ENCODE data around the gene SPATA1. TPM values are rescaled to one million over a fixed set of nuclear protein-coding genes. Genes with fewer than 3 reads are reported as not detected.
A peak's percentile ranks its signal among the peaks of the same experiment; 100 is the strongest.

The SPATA1 gene
- total and polyA plus RNA-seq, 4 experiments from 2014 or later = 0.72 to 3.4 (median 1.7) TPM; not detected in 1

GRCh38 chr1:84571150-84571535, 65.0 kb downstream of the SPATA1 start:
- Histone ChIP-seq H3K9me3 (ENCODE audit: control insufficient read depth in 1 of 2, low read length in 2 of 2) (no peaks in the 10 kb centered on the region), H3K27ac (ENCODE audit: low read depth, low read length) (no peak overlapping the region), H3K4me1 (ENCODE audit: insufficient read depth, low read length) (peaks cover 37% of the 10 kb centered on the region), H3K27me3 (ENCODE audit: insufficient read depth, low read length) (no peaks in the 10 kb centered on the region), H3K4me3 (ENCODE audit: low read length in 2 of 2) (no peak overlapping the region), H3K36me3 (ENCODE audit: insufficient read depth, low read length) (no peaks in the 10 kb centered on the region)
- Mint-ChIP-seq H3K27me3 (no peaks in the 10 kb centered on the region), H3K4me1 (peaks cover 38 to 62% (median 50%) of the 10 kb centered on the region in 4 donors), H3K36me3 (peaks cover 28 to 36% of the 10 kb centered on the region in 2 donors), H3K4me3 (peak overlapping the region in 1 of 8 donors; percentile 58), H3K27ac (peak overlapping the region in 1 of 7 donors; percentile 16), H3K9me3 (no peaks in the 10 kb centered on the region)
- intact Hi-C loops (cut with micrococcal nuclease) = loop anchor here (5.0 kb wide), 1 partner anchor 706 kb away; the partner anchor contains the start of gene BCL10
- ChIA-PET CTCF (ENCODE audit: partially characterized antibody) (no interaction called here), POLR2A (ENCODE audit: partially characterized antibody) (no interaction called here)
- no peak for DNase-seq

- Histone ChIP-seq H3K4me1 (ENCODE audit: insufficient read depth, low read length) (peaks cover 37% of the 10 kb centered on the region), H3K36me3 (ENCODE audit: insufficient read depth, low read length) (no peaks in the 10 kb centered on the region), H3K27ac (ENCODE audit: low read depth, low read length) (peak overlapping the region; percentile 98), H3K4me3 (ENCODE audit: low read length in 2 of 2) (peak overlapping the region; percentile 78 to 97), H3K27me3 (ENCODE audit: insufficient read depth, low read length) (no peaks in the 10 kb centered on the region), H3K9me3 (ENCODE audit: control insufficient read depth in 1 of 2, low read length in 2 of 2) (no peaks in the 10 kb centered on the region)
- Mint-ChIP-seq H3K27me3 (no peaks in the 10 kb centered on the region), H3K4me3 (peak overlapping the region; percentile 96 to 99 (median 98)), H3K4me1 (peaks cover 32 to 51% (median 43%) of the 10 kb centered on the region in 4 donors), H3K36me3 (peaks cover 16 to 23% of the 10 kb centered on the region in 2 donors), H3K9me3 (no peaks in the 10 kb centered on the region), H3K27ac (peak overlapping the region; percentile 99 to 100 (median 100))
- ChIA-PET CTCF (ENCODE audit: partially characterized antibody) (interaction anchor here (0.8 to 2.6 kb wide), 15 partner anchors 11 to 432 kb away, joined by 3 to 15 read pairs (median 3); partner anchors contain the start of genes GNG5, PRKACB, RPF1 and SPATA1), POLR2A (ENCODE audit: partially characterized antibody) (interaction anchor here (0.5 to 4.1 kb wide), 26 partner anchors 8 to 703 kb away, joined by 3 to 75 read pairs (median 4); partner anchors contain the start of genes BCL10, GNG5, PRKACB and RPF1)
- no peak for DNase-seq
- intact Hi-C loops (cut with micrococcal nuclease) = loop anchor here (5.0 kb wide), 1 partner anchor 704 kb away; the partner anchor contains the start of gene BCL10
These were observed 67.3 kb downstream of the SPATA1 start for GRCh38 chr1:84573481-84573966.

GRCh38 chr1:84573967-84574842, 68.0 kb downstream of the SPATA1 start, which contains the start of gene CTBS:
CTBS (minus strand) TSS chr1:84574440; CDS start chr1:84574415, 25 bp downstream.
- Mint-ChIP-seq H3K36me3 (peaks cover 11 to 17% of the 10 kb centered on the region in 2 donors), H3K27me3 (no peaks in the 10 kb centered on the region), H3K4me1 (peaks cover 29 to 46% (median 39%) of the 10 kb centered on the region in 4 donors), H3K9me3 (no peaks in the 10 kb centered on the region), H3K4me3 (peak within 1 kb of the TSS; percentile 96 to 99 (median 98)), H3K27ac (peak within 1 kb of the TSS; percentile 99 to 100 (median 100))
- CTCF ChIA-PET (ENCODE audit: partially characterized antibody) = interaction anchor here (0.7 to 2.6 kb wide), 16 partner anchors 11 to 433 kb away, joined by 3 to 15 read pairs (median 3); partner anchors contain the start of genes GNG5, PRKACB, RPF1 and SPATA1
- POLR2A ChIA-PET (ENCODE audit: partially characterized antibody) = interaction anchor here (0.5 to 4.1 kb wide), 28 partner anchors 9 to 702 kb away, joined by 3 to 75 read pairs (median 4); partner anchors contain the start of genes BCL10, GNG5, PRKACB and RPF1
- no peaks in the 10 kb centered on the region for H3K9me3 ChIP-seq (ENCODE audit: control insufficient read depth in 1 of 2, low read length in 2 of 2)
- H3K36me3 ChIP-seq (ENCODE audit: insufficient read depth, low read length) = no peaks in the 10 kb centered on the region
- H3K4me3 ChIP-seq (ENCODE audit: low read length in 2 of 2) = peak within 1 kb of the TSS; percentile 78 to 97
- peak; percentile 80 to 84 (median 83) for DNase-seq
- H3K27me3 ChIP-seq (ENCODE audit: insufficient read depth, low read length) = no peaks in the 10 kb centered on the region
- H3K4me1 ChIP-seq (ENCODE audit: insufficient read depth, low read length) = peaks cover 37% of the 10 kb centered on the region
- H3K27ac ChIP-seq (ENCODE audit: low read depth, low read length) = peak within 1 kb of the TSS; percentile 98
- intact Hi-C loops (cut with micrococcal nuclease) = loop anchor here (1.0 to 5.0 kb wide), 8 partner anchors 47 to 703 kb away; partner anchors contain the start of genes BCL10, GNG5, PRKACB and RPF1

GRCh38 chr1:84574936-84575335, 68.8 kb downstream of the SPATA1 start:
- Mint-ChIP-seq H3K27ac (peak overlapping the region in 6 of 7 donors; percentile 83 to 100 (median 92)), H3K9me3 (no peaks in the 10 kb centered on the region), H3K4me3 (peak overlapping the region; percentile 82 to 99 (median 98)), H3K36me3 (peaks cover 7 to 13% of the 10 kb centered on the region in 2 donors), H3K27me3 (no peaks in the 10 kb centered on the region), H3K4me1 (peaks cover 28 to 46% (median 38%) of the 10 kb centered on the region in 4 donors)
- intact Hi-C loops (cut with micrococcal nuclease) = loop anchor here (1.0 to 5.0 kb wide), 8 partner anchors 46 to 702 kb away; partner anchors contain the start of genes BCL10, GNG5, PRKACB and RPF1
- POLR2A ChIA-PET (ENCODE audit: partially characterized antibody) = interaction anchor here (1.3 to 4.1 kb wide), 6 partner anchors 69 to 430 kb away, joined by 3 to 75 read pairs (median 26); partner anchors contain the start of genes GNG5, PRKACB, RPF1 and SPATA1
- Histone ChIP-seq H3K27ac (ENCODE audit: low read depth, low read length) (peak overlapping the region; percentile 15), H3K4me1 (ENCODE audit: insufficient read depth, low read length) (peaks cover 37% of the 10 kb centered on the region), H3K36me3 (ENCODE audit: insufficient read depth, low read length) (no peaks in the 10 kb centered on the region), H3K9me3 (ENCODE audit: control insufficient read depth in 1 of 2, low read length in 2 of 2) (no peaks in the 10 kb centered on the region), H3K4me3 (ENCODE audit: low read length in 2 of 2) (peak overlapping the region; percentile 34 to 52), H3K27me3 (ENCODE audit: insufficient read depth, low read length) (no peaks in the 10 kb centered on the region)
- no peak for DNase-seq
- CTCF ChIA-PET (ENCODE audit: partially characterized antibody) = interaction anchor here (1.0 to 2.6 kb wide), 6 partner anchors 27 to 138 kb away, joined by 3 to 15 read pairs (median 6); partner anchors contain the start of genes GNG5, RPF1 and SPATA1

- H3K4me3 Mint-ChIP-seq = no peak overlapping the region
These were observed 75.5 kb downstream of the SPATA1 start for GRCh38 chr1:84581648-84582047.

GRCh38 chr1:84582802-84583587, 76.8 kb downstream of the SPATA1 start:
- H3K27ac ChIP-seq (ENCODE audit: low read depth, low read length) = no peak overlapping the region
- intact Hi-C loops (cut with micrococcal nuclease) = no loop called here
- H3K4me3 ChIP-seq (ENCODE audit: low read length in 2 of 2) = no peak overlapping the region
- CTCF ChIA-PET (ENCODE audit: partially characterized antibody) = no interaction called here
- Mint-ChIP-seq H3K4me1 (no peaks in the 10 kb centered on the region), H3K9me3 (no peaks in the 10 kb centered on the region), H3K4me3 (no peak overlapping the region), H3K27me3 (peaks cover 0 to 2% of the 10 kb centered on the region in 2 donors), H3K27ac (no peak overlapping the region), H3K36me3 (no peaks in the 10 kb centered on the region)
- no peak for DNase-seq
- no peaks in the 10 kb centered on the region for H3K27me3 ChIP-seq (ENCODE audit: insufficient read depth, low read length)
- POLR2A ChIA-PET (ENCODE audit: partially characterized antibody) = no interaction called here
- H3K4me1 ChIP-seq (ENCODE audit: insufficient read depth, low read length) = no peaks in the 10 kb centered on the region
- H3K36me3 ChIP-seq (ENCODE audit: insufficient read depth, low read length) = no peaks in the 10 kb centered on the region
- no peaks in the 10 kb centered on the region for H3K9me3 ChIP-seq (ENCODE audit: control insufficient read depth in 1 of 2, low read length in 2 of 2)

More at GRCh38 chr1:84581648-84582047, 75.5 kb downstream of the SPATA1 start:
- H3K27me3 Mint-ChIP-seq = peaks cover 0 to 2% of the 10 kb centered on the region in 2 donors
- DNase-seq = no peak
- Histone ChIP-seq H3K4me1 (ENCODE audit: insufficient read depth, low read length) (no peaks in the 10 kb centered on the region), H3K27ac (ENCODE audit: low read depth, low read length) (no peak overlapping the region), H3K9me3 (ENCODE audit: control insufficient read depth in 1 of 2, low read length in 2 of 2) (no peaks in the 10 kb centered on the region), H3K36me3 (ENCODE audit: insufficient read depth, low read length) (no peaks in the 10 kb centered on the region), H3K27me3 (ENCODE audit: insufficient read depth, low read length) (no peaks in the 10 kb centered on the region), H3K4me3 (ENCODE audit: low read length in 2 of 2) (no peak overlapping the region)
- intact Hi-C loops (cut with micrococcal nuclease) = no loop called here
- ChIA-PET CTCF (ENCODE audit: partially characterized antibody) (no interaction called here), POLR2A (ENCODE audit: partially characterized antibody) (no interaction called here)
- no peaks in the 10 kb centered on the region for H3K9me3 Mint-ChIP-seq
- H3K4me1 Mint-ChIP-seq = no peaks in the 10 kb centered on the region
- H3K27ac Mint-ChIP-seq = no peak overlapping the region
- H3K36me3 Mint-ChIP-seq = no peaks in the 10 kb centered on the region
